ENCODE results near the gene MBOAT2.

- no peak for TF ChIP-seq SP1 (IDR thresholded peaks at IDR 0.05)
- TF ChIP-seq CTCF (IDR thresholded peaks at IDR 0.05; ENCODE audit: low read depth, low read length, missing input control), result no peak
- TF ChIP-seq, protein P1, sequence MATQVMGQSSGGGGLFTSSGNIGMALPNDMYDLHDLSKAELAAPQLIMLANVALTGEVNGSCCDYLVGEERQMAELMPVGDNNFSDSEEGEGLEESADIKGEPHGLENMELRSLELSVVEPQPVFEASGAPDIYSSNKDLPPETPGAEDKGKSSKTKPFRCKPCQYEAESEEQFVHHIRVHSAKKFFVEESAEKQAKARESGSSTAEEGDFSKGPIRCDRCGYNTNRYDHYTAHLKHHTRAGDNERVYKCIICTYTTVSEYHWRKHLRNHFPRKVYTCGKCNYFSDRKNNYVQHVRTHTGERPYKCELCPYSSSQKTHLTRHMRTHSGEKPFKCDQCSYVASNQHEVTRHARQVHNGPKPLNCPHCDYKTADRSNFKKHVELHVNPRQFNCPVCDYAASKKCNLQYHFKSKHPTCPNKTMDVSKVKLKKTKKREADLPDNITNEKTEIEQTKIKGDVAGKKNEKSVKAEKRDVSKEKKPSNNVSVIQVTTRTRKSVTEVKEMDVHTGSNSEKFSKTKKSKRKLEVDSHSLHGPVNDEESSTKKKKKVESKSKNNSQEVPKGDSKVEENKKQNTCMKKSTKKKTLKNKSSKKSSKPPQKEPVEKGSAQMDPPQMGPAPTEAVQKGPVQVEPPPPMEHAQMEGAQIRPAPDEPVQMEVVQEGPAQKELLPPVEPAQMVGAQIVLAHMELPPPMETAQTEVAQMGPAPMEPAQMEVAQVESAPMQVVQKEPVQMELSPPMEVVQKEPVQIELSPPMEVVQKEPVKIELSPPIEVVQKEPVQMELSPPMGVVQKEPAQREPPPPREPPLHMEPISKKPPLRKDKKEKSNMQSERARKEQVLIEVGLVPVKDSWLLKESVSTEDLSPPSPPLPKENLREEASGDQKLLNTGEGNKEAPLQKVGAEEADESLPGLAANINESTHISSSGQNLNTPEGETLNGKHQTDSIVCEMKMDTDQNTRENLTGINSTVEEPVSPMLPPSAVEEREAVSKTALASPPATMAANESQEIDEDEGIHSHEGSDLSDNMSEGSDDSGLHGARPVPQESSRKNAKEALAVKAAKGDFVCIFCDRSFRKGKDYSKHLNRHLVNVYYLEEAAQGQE (IDR thresholded peaks at IDR 0.05), result no peak
- TF ChIP-seq MAX (IDR thresholded peaks at IDR 0.05), result no peak
- no peak for TF ChIP-seq FOXA1 (IDR thresholded peaks at IDR 0.05)
- TF ChIP-seq RAD21 (IDR thresholded peaks at IDR 0.05), result no peak
- TF ChIP-seq, protein P2, sequence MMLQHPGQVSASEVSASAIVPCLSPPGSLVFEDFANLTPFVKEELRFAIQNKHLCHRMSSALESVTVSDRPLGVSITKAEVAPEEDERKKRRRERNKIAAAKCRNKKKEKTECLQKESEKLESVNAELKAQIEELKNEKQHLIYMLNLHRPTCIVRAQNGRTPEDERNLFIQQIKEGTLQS (IDR thresholded peaks at IDR 0.05), result no peak
- TF ChIP-seq GABPA (IDR thresholded peaks at IDR 0.05 in 1 of 2, conservative IDR thresholded peaks at IDR 0.05 in 1 of 2), result no peak
- no peak for TF ChIP-seq JUND (IDR thresholded peaks at IDR 0.05)
Measured at GRCh38 chr2:9029721-9030120, 26.2 kb upstream of the MBOAT2 start.
